Measurements from ENCODE around the gene RASD1.

GRCh38 chr17:17480593-17481148, 15.5 kb downstream of the RASD1 start:
- TF ChIP-seq CTCF (IDR thresholded peaks at IDR 0.05): no peak
- no peak for TF ChIP-seq POLR2AphosphoS5 (IDR thresholded peaks at IDR 0.05)
- no peak for TF ChIP-seq POLR2A (IDR thresholded peaks at IDR 0.05)
- TF ChIP-seq EP300 (IDR thresholded peaks at IDR 0.05; ENCODE audit: low read depth): no peak

All from transverse colon (tissue), 4 donors.